ENCODE data around the gene CRK. TPM values are rescaled to one million over a fixed set of nuclear protein-coding genes. Genes with fewer than 3 reads are reported as not detected.
"Not testable (repeated sequence)": the region's sequence is repeated elsewhere in the genome, so short reads cannot be mapped to it uniquely, and the experiment has no call there.

CRK gene
- total RNA-seq, 1 experiment from 2014 or later = 72.3 TPM

DNA sequence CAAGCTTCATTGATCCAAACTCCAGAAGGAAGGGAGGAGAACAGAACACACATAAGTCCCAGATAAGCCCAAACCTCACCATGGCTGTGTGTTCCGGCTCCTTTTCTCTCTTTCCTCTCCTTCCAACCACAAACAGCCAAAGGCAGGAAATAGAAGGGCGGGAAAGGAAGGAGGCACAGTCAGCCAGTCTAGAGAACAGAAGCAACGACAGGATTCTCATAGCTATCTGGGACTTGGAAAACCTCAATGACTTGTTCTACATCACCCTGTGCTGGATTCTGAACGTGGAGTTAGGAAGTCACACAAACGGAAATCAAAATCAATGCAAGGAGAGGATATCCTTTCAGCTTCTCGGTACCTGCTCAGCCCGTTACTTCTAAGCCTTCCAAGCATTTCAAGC, 9.0 kb downstream of the CRK start:
- Mint-ChIP-seq H3K4me3 (ENCODE audit: unreplicated experiment) (no peak overlapping the region), H3K9me3 (ENCODE audit: unreplicated experiment) (no peaks in the 10 kb centered on the region), H3K27ac (ENCODE audit: unreplicated experiment) (no peak overlapping the region), H3K27me3 (ENCODE audit: insufficient read depth, unreplicated experiment) (no peaks in the 10 kb centered on the region), H3K4me1 (ENCODE audit: low read depth, unreplicated experiment) (peaks cover 11% of the 10 kb centered on the region), H3K36me3 (ENCODE audit: insufficient read depth, unreplicated experiment) (peaks cover 74% of the 10 kb centered on the region)
- H3K9me3 ChIP-seq = no peaks in the 10 kb centered on the region
- ChIA-PET CTCF (no interaction called here), POLR2A (no interaction called here)
- no peak overlapping the region for H3K4me3 ChIP-seq (ENCODE audit: low read depth, low read length)
- H3K36me3 ChIP-seq (ENCODE audit: control insufficient read depth, insufficient read depth, low read length) = no peaks in the 10 kb centered on the region; the same call in none of the 2 replicates
- intact Hi-C loops (cut with micrococcal nuclease; ENCODE audit: unreplicated experiment) = no loop called here
- H3K4me1 ChIP-seq = peaks cover 10% of the 10 kb centered on the region
- no peak for TF ChIP-seq CTCF (IDR thresholded peaks at IDR 0.05; ENCODE audit: insufficient read depth in 1 of 2, low read depth in 1 of 2, low read length in 1 of 2, severe bottlenecking in 1 of 2, unreplicated experiment in 1 of 2)
- no peaks in the 10 kb centered on the region for H3K27me3 ChIP-seq (replicated peaks; ENCODE audit: control insufficient read depth, insufficient read depth, low read length)
- BruUV-seq (replicated peaks) = no TSS peak
- DNase-seq = no peak

GRCh38 chr17:1446201-1446600, 9.8 kb downstream of the CRK start:
- H3K36me3 Mint-ChIP-seq (ENCODE audit: insufficient read depth, unreplicated experiment) = peaks cover 75% of the 10 kb centered on the region
- no peak overlapping the region for H3K4me3 Mint-ChIP-seq (ENCODE audit: unreplicated experiment)
- no peaks in the 10 kb centered on the region for H3K27me3 Mint-ChIP-seq (ENCODE audit: insufficient read depth, unreplicated experiment)
- DNase-seq = no peak
- CTCF ChIA-PET = no interaction called here
- POLR2A ChIA-PET = no interaction called here
- no peaks in the 10 kb centered on the region for H3K9me3 Mint-ChIP-seq (ENCODE audit: unreplicated experiment)
- no peak for TF ChIP-seq CTCF (IDR thresholded peaks at IDR 0.05; ENCODE audit: insufficient read depth in 1 of 2, low read depth in 1 of 2, low read length in 1 of 2, severe bottlenecking in 1 of 2, unreplicated experiment in 1 of 2)
- intact Hi-C loops (cut with micrococcal nuclease; ENCODE audit: unreplicated experiment) = no loop called here
- H3K4me1 Mint-ChIP-seq (ENCODE audit: low read depth, unreplicated experiment) = peaks cover 11% of the 10 kb centered on the region
- Histone ChIP-seq H3K9me3 (no peaks in the 10 kb centered on the region), H3K36me3 (ENCODE audit: control insufficient read depth, insufficient read depth, low read length) (no peaks in the 10 kb centered on the region; the same call in none of the 2 replicates), H3K4me3 (ENCODE audit: low read depth, low read length) (no peak overlapping the region), H3K4me1 (peaks cover 10% of the 10 kb centered on the region), H3K27me3 (replicated peaks; ENCODE audit: control insufficient read depth, insufficient read depth, low read length) (no peaks in the 10 kb centered on the region)
- no TSS peak for BruUV-seq (replicated peaks)
- H3K27ac Mint-ChIP-seq (ENCODE audit: unreplicated experiment) = no peak overlapping the region

- H3K4me3 ChIP-seq (ENCODE audit: low read depth, low read length); H3K9me3 ChIP-seq; H3K27me3 ChIP-seq (replicated peaks; ENCODE audit: control insufficient read depth, insufficient read depth, low read length); BruUV-seq (replicated peaks); intact Hi-C loops (cut with micrococcal nuclease; ENCODE audit: unreplicated experiment); DNase-seq; H3K36me3 ChIP-seq (ENCODE audit: control insufficient read depth, insufficient read depth, low read length); POLR2A ChIA-PET; H3K27me3 Mint-ChIP-seq (ENCODE audit: insufficient read depth, unreplicated experiment); H3K27ac Mint-ChIP-seq (ENCODE audit: unreplicated experiment); H3K9me3 Mint-ChIP-seq (ENCODE audit: unreplicated experiment); H3K4me3 Mint-ChIP-seq (ENCODE audit: unreplicated experiment); CTCF ChIA-PET: not testable (repeated sequence)
- peaks cover 77% of the 10 kb centered on the region for H3K36me3 Mint-ChIP-seq (ENCODE audit: insufficient read depth, unreplicated experiment)
- peaks cover 11% of the 10 kb centered on the region for H3K4me1 Mint-ChIP-seq (ENCODE audit: low read depth, unreplicated experiment)
- H3K4me1 ChIP-seq = peaks cover 10% of the 10 kb centered on the region
These were observed 10.3 kb downstream of the CRK start for GRCh38 chr17:1445695-1446094.

- H3K4me3 Mint-ChIP-seq (ENCODE audit: unreplicated experiment); H3K4me1 Mint-ChIP-seq (ENCODE audit: low read depth, unreplicated experiment); intact Hi-C loops (cut with micrococcal nuclease; ENCODE audit: unreplicated experiment); H3K4me3 ChIP-seq (ENCODE audit: low read depth, low read length); H3K27me3 ChIP-seq (replicated peaks; ENCODE audit: control insufficient read depth, insufficient read depth, low read length); DNase-seq; H3K9me3 Mint-ChIP-seq (ENCODE audit: unreplicated experiment); H3K9me3 ChIP-seq; POLR2A ChIA-PET; H3K36me3 ChIP-seq (ENCODE audit: control insufficient read depth, insufficient read depth, low read length); H3K27ac Mint-ChIP-seq (ENCODE audit: unreplicated experiment); BruUV-seq (replicated peaks); H3K27me3 Mint-ChIP-seq (ENCODE audit: insufficient read depth, unreplicated experiment): not testable (repeated sequence)
- H3K4me1 ChIP-seq = peaks cover 20% of the 10 kb centered on the region
- CTCF ChIA-PET = interaction anchor here (1.4 kb wide), 1 partner anchor 77 kb away, joined by 5 read pairs; no protein-coding TSS in a partner anchor
- H3K36me3 Mint-ChIP-seq (ENCODE audit: insufficient read depth, unreplicated experiment) = peaks cover 62% of the 10 kb centered on the region
These were observed 13.3 kb downstream of the CRK start for GRCh38 chr17:1442721-1443120.

Data from Caco-2 (cell line).